Hepatocyte (in vitro differentiated cells): ENCODE measurements around the gene ADAMTSL1. TPM values are rescaled to one million over a fixed set of nuclear protein-coding genes. Genes with fewer than 3 reads are reported as not detected.

Experiments
- DNase-seq: peaks from one replicate; pipeline ENCODE4 v3.0.0-alpha.2; 2016; ENCODE audit warnings: low spot score
- H2AFZ ChIP-seq: fragments of 200-600 bp; sonication (generic); 2 replicates; pipeline ENCODE4 v1.6.0; 2016; ENCODE audit warnings: antibody characterized with exemption, mild to moderate bottlenecking
- H3K27ac ChIP-seq: fragments of 200-600 bp; sonication (generic); 2 replicates; pipeline ENCODE4 v1.5.1; 2016; ENCODE audit warnings: mild to moderate bottlenecking
- H3K27me3 ChIP-seq: fragments of 200-600 bp; sonication (generic); 2 replicates; pipeline ENCODE4 v1.6.1; 2016
- H3K36me3 ChIP-seq: fragments of 200-600 bp; sonication (generic); replicated peaks from 2 replicates; pipeline ENCODE4 v1.5.1; 2016; ENCODE audit warnings: low read depth; ENCODE audit not compliant: insufficient read depth
- H3K4me1 ChIP-seq: fragments of 200-600 bp; sonication (generic); 2 replicates; pipeline ENCODE4 v1.5.1; 2016; ENCODE audit warnings: mild to moderate bottlenecking, moderate library complexity; ENCODE audit not compliant: insufficient read depth
- H3K4me2 ChIP-seq: fragments of 200-600 bp; sonication (generic); 2 replicates; pipeline ENCODE4 v1.6.0; 2016
- H3K4me3 ChIP-seq: fragments of 200-600 bp; sonication (generic); 2 replicates; pipeline ENCODE4 v1.5.1; 2016; ENCODE audit warnings: mild to moderate bottlenecking
- H3K79me2 ChIP-seq: fragments of 200-600 bp; sonication (generic); 2 replicates; pipeline ENCODE4 v1.6.0; 2017; ENCODE audit warnings: mild to moderate bottlenecking
- H3K9me2 ChIP-seq: fragments of 200-600 bp; sonication (generic); replicated peaks from 2 replicates; pipeline ENCODE4 v1.6.0; 2017; ENCODE audit warnings: mild to moderate bottlenecking; ENCODE audit not compliant: insufficient read depth
- H3K9me3 ChIP-seq: fragments of 200-600 bp; sonication (generic); 2 replicates; pipeline ENCODE4 v1.5.1; 2016; ENCODE audit warnings: low read depth, mild to moderate bottlenecking
- H4K20me1 ChIP-seq: fragments of 200-600 bp; sonication (generic); 2 replicates; pipeline ENCODE4 v1.6.0; 2016; ENCODE audit warnings: mild to moderate bottlenecking; ENCODE audit not compliant: insufficient read depth, poor library complexity, severe bottlenecking
- EZH2 ChIP-seq: fragments of 200-600 bp; sonication (generic); IDR thresholded peaks from 2 replicates; pipeline ENCODE4 v1.6.1; 2016; ENCODE audit warnings: antibody characterized with exemption, mild to moderate bottlenecking, borderline replicate concordance
- EZH2phosphoT487 ChIP-seq: fragments of 200-600 bp; sonication (generic); IDR thresholded peaks from one replicate; pipeline ENCODE4 v1.6.1; 2018; ENCODE audit warnings: antibody characterized with exemption, mild to moderate bottlenecking, low read depth, moderate library complexity; ENCODE audit not compliant: unreplicated experiment, severe bottlenecking
- WGBS: methylation state at CpG from one replicate; pipeline ENCODE4 v1.1.6; 2016; ENCODE audit warnings: low lambda C conversion rate; ENCODE audit errors: missing lambda C conversion rate; 5-methylcytosine and 5-hydroxymethylcytosine counted together
- polyA plus RNA-seq: library from polyadenylated mRNA; unstranded; fragments of >200 nt; fragmentation: Nextera tagmentation; extraction: Ambion mirVana; gene quantifications from 2 replicates; pipeline ENCODE4 v1.2.1, GENCODE V29; 2016
- total RNA-seq: library from RNA; depleted of rRNA; stranded (reverse); fragments of >200 nt; gene quantifications from 2 replicates; pipeline ENCODE4 v1.2.3, GENCODE V29; 2014
- TF ChIP-seq, protein P1 (sequence below): fragments of 200-600 bp; sonication (generic); IDR thresholded peaks from 2 replicates; pipeline ENCODE4 v1.5.1; 2016; ENCODE audit warnings: antibody characterized with exemption, mild to moderate bottlenecking; ENCODE audit not compliant: poor library complexity

ADAMTSL1 gene
- total and polyA plus RNA-seq, 2 experiments from 2014 or later, result 7.2 to 24.0 TPM

DNA sequence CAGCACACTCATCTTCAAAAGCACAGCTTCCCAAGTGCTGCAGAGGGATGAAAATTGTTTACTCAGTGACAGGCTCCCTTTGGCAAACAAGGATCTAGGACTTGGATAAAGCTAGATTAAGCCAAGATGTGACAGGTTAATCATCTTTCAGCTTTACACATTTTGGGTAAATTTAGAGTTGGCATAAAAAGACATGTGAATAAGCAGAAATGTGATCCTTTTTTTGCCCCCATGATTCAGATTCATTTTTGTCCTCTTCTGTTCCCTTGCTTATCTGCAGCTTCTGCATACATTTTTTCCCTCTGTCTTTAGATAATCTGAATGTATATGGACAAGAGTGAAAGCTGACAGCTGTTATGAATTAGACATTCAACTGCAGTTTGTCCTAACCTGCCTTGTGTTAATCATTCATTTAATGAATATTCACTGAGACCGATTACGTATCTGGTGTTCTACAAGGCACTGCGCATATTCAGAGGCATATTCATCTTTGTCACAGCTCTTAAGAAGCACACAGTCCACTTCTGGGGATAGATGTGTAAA lies 19.6 kb downstream of the ADAMTSL1 start:
- no peak for TF ChIP-seq EZH2phosphoT487
- no peak for TF ChIP-seq EZH2
- TF ChIP-seq, protein P1, sequence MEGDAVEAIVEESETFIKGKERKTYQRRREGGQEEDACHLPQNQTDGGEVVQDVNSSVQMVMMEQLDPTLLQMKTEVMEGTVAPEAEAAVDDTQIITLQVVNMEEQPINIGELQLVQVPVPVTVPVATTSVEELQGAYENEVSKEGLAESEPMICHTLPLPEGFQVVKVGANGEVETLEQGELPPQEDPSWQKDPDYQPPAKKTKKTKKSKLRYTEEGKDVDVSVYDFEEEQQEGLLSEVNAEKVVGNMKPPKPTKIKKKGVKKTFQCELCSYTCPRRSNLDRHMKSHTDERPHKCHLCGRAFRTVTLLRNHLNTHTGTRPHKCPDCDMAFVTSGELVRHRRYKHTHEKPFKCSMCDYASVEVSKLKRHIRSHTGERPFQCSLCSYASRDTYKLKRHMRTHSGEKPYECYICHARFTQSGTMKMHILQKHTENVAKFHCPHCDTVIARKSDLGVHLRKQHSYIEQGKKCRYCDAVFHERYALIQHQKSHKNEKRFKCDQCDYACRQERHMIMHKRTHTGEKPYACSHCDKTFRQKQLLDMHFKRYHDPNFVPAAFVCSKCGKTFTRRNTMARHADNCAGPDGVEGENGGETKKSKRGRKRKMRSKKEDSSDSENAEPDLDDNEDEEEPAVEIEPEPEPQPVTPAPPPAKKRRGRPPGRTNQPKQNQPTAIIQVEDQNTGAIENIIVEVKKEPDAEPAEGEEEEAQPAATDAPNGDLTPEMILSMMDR, result no peak
- no peak overlapping the region for H3K4me2 ChIP-seq
- 69% methylated on average over 3 of the region's 3 CpGs for WGBS
- H3K9me2 ChIP-seq, result no peaks in the 10 kb centered on the region
- DNase-seq, result no peak
- no peaks in the 10 kb centered on the region for H4K20me1 ChIP-seq
- no peaks in the 10 kb centered on the region for H3K79me2 ChIP-seq
- H3K9me3 ChIP-seq, result no peaks in the 10 kb centered on the region
- no peaks in the 10 kb centered on the region for H3K36me3 ChIP-seq
- no peaks in the 10 kb centered on the region for H3K27me3 ChIP-seq
- H3K4me1 ChIP-seq, result peaks cover 18% of the 10 kb centered on the region
- no peak overlapping the region for H2AFZ ChIP-seq
- H3K4me3 ChIP-seq, result no peak overlapping the region
- peak overlapping the region; percentile 18 for H3K27ac ChIP-seq

DNA sequence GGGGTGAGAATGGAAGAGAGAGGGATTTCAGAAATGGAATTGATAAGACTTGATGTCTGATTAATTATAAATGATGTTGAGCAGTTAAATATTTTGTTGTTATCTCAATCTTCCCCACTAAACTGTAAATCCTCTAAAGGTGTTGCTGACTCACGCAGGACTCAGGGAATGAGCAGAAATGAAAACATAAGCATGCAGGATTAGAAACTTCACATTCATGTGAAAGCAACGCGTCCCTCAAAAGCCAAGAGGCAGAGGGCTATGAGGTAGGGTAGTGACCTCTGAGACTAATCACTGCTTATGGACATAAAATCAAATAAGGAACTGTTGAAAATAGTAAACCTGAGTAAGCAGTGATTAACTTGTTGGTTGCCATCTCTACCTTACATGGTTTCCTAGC lies 21.1 kb downstream of the ADAMTSL1 start:
- TF ChIP-seq EZH2 (no peak), EZH2phosphoT487 (no peak)
- TF ChIP-seq, protein P1, result no peak
- Histone ChIP-seq H3K9me2 (no peaks in the 10 kb centered on the region), H4K20me1 (no peaks in the 10 kb centered on the region), H3K27me3 (no peaks in the 10 kb centered on the region), H3K4me2 (no peak overlapping the region), H3K27ac (no peak overlapping the region), H3K79me2 (no peaks in the 10 kb centered on the region), H3K4me1 (peaks cover 24% of the 10 kb centered on the region), H3K36me3 (no peaks in the 10 kb centered on the region), H2AFZ (no peak overlapping the region), H3K4me3 (no peak overlapping the region), H3K9me3 (no peaks in the 10 kb centered on the region)
- WGBS, result 81% methylated on average over 3 of the region's 3 CpGs
- no peak for DNase-seq

DNA sequence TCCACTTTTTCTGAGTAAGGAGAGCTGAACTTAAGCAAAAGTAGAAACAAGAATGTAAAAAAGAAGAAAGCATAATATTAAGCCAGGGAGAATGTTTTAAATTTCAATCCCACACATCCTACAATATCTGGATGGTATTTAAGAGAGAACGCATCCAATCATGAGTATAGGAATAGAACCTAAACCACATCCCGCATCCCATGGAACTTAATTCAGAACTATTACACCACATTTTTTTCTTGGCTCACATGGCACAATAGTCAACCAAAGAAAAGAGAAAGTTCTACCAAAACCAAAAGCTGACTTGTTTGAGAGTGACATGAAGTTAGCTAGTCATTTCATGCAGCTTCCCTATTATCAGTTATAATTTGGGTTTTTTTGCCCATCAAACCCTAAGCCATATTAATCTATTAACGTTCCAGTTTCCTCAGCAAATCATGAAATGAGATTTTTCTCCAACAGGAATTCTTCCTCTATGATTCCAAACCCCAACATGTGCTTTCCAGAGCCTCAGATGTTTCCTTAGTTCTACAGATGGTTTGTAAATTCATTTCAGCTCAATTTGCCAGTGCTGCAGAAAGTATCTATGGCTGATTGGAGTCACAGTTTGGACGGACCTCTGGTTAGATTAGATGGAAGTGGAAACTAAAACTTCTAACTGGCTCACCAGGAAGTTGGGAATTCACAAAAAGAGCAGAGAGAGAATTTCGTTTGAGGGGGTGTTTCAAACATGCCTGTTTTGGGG lies 22.5 kb downstream of the ADAMTSL1 start:
- DNase-seq, result no peak
- H4K20me1 ChIP-seq, result no peaks in the 10 kb centered on the region
- H3K79me2 ChIP-seq, result no peaks in the 10 kb centered on the region
- 90% methylated on average over 5 of the region's 5 CpGs for WGBS
- no peak overlapping the region for H3K4me3 ChIP-seq
- no peaks in the 10 kb centered on the region for H3K27me3 ChIP-seq
- H3K36me3 ChIP-seq, result no peaks in the 10 kb centered on the region
- no peaks in the 10 kb centered on the region for H3K9me2 ChIP-seq
- peaks cover 12% of the 10 kb centered on the region for H3K4me1 ChIP-seq
- H3K4me2 ChIP-seq, result no peak overlapping the region
- H3K27ac ChIP-seq, result no peak overlapping the region
- TF ChIP-seq EZH2, result no peak
- no peak overlapping the region for H2AFZ ChIP-seq
- no peaks in the 10 kb centered on the region for H3K9me3 ChIP-seq

DNA sequence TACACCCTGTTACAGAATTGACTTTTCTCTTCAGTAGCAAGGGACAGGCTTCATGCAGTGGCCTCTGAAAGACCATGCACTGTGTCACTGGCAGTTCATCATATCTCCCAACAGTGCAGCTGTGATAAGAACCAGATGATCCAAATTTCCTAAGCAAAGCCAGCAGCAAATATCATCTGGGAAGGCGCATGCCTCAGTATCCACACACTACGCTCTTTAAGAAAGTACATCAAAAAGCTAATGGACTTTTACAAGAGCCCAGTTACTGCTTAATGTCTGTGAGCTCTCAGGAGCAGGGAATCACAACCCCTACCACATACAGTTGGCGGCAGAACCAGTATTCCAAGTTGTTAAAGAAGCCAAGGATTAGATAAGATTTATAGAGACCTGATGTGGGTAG lies 25.1 kb downstream of the ADAMTSL1 start:
- H4K20me1 ChIP-seq, result no peaks in the 10 kb centered on the region
- TF ChIP-seq, protein P1, result no peak
- TF ChIP-seq EZH2phosphoT487 (no peak), EZH2 (no peak)
- no peaks in the 10 kb centered on the region for H3K36me3 ChIP-seq
- no peaks in the 10 kb centered on the region for H3K9me3 ChIP-seq
- no peak overlapping the region for H3K4me3 ChIP-seq
- no peak overlapping the region for H3K27ac ChIP-seq
- H3K27me3 ChIP-seq, result no peaks in the 10 kb centered on the region
- no peak overlapping the region for H2AFZ ChIP-seq
- peak overlapping the region; percentile 4 for H3K4me2 ChIP-seq
- peaks cover 6% of the 10 kb centered on the region for H3K4me1 ChIP-seq
- H3K9me2 ChIP-seq, result no peaks in the 10 kb centered on the region
- no peak for DNase-seq
- WGBS, result 45% methylated on average over 3 of the region's 3 CpGs
- no peaks in the 10 kb centered on the region for H3K79me2 ChIP-seq
